H9 (cell line): ENCODE results near the gene PDZD8. TPM values are rescaled to one million over a fixed set of nuclear protein-coding genes. Genes with fewer than 3 reads are reported as not detected.

Source experiments
- DNase-seq: peaks from one replicate; pipeline ENCODE4 v3.0.0-alpha.2; 2017
- H2AFZ ChIP-seq: one replicate; pipeline ENCODE4 v1.6.1; 2013; ENCODE audit warnings: mild to moderate bottlenecking, low read length, control low read depth, moderate library complexity
- H2AK5ac ChIP-seq: 2 replicates; pipeline ENCODE4 v1.6.1; 2013; ENCODE audit warnings: low read length, control low read depth, mixed read lengths; ENCODE audit not compliant: insufficient read length
- H2BK120ac ChIP-seq: one replicate; pipeline ENCODE4 v1.6.1; 2013; ENCODE audit warnings: low read depth, mild to moderate bottlenecking, low read length, control low read depth, inconsistent platforms; ENCODE audit not compliant: poor library complexity, severe bottlenecking
- H2BK12ac ChIP-seq: 2 replicates; pipeline ENCODE4 v1.6.1; 2013; ENCODE audit warnings: low read length, control low read depth, mixed read lengths, low read depth; ENCODE audit not compliant: insufficient read length
- H2BK15ac ChIP-seq: 2 replicates; pipeline ENCODE4 v1.6.1; 2013; ENCODE audit warnings: low read depth, low read length, control low read depth
- H2BK20ac ChIP-seq: one replicate; pipeline ENCODE4 v1.6.1; 2013; ENCODE audit warnings: low read depth, mild to moderate bottlenecking, low read length, control low read depth, inconsistent platforms; ENCODE audit not compliant: poor library complexity, severe bottlenecking
- H2BK5ac ChIP-seq: 2 replicates; pipeline ENCODE4 v1.6.1; 2013; ENCODE audit warnings: low read length, control low read depth, mixed read lengths; ENCODE audit not compliant: insufficient read length
- H3K14ac ChIP-seq: 2 replicates; pipeline ENCODE4 v1.6.1; 2013; ENCODE audit warnings: low read length, control low read depth; ENCODE audit not compliant: insufficient read depth
- H3K18ac ChIP-seq: 2 replicates; pipeline ENCODE4 v1.6.1; 2013; ENCODE audit warnings: low read depth, mild to moderate bottlenecking, mixed read lengths, low read length, control low read depth; ENCODE audit not compliant: insufficient read length
- H3K23ac ChIP-seq: 2 replicates; pipeline ENCODE4 v1.6.1; 2013; ENCODE audit warnings: low read length, control low read depth, mixed read lengths, low read depth; ENCODE audit not compliant: insufficient read length
- H3K23me2 ChIP-seq: 2 replicates; pipeline ENCODE4 v1.6.1; 2013; ENCODE audit warnings: low read depth, mild to moderate bottlenecking, mixed read lengths, low read length, control low read depth; ENCODE audit not compliant: insufficient read length, poor library complexity, severe bottlenecking
- H3K27ac ChIP-seq: 2 replicates; pipeline ENCODE4 v1.5.1; 2013; ENCODE audit warnings: low read length, control low read depth, mixed read lengths, low read depth; ENCODE audit not compliant: insufficient read length
- H3K27me3 ChIP-seq: 2 replicates; pipeline ENCODE4 v1.6.1; 2013; ENCODE audit warnings: low read length, control low read depth, inconsistent platforms; ENCODE audit not compliant: insufficient read depth
- H3K4ac ChIP-seq: 2 replicates; pipeline ENCODE4 v1.6.1; 2013; ENCODE audit warnings: low read depth, mild to moderate bottlenecking, control low read depth, inconsistent platforms, low read length, moderate library complexity
- H3K4me1 ChIP-seq: 2 replicates; pipeline ENCODE4 v1.6.1; 2013; ENCODE audit warnings: low read length, control low read depth, inconsistent platforms; ENCODE audit not compliant: insufficient read depth
- H3K4me2 ChIP-seq: 2 replicates; pipeline ENCODE4 v1.6.1; 2013; ENCODE audit warnings: low read length, control low read depth, mixed read lengths; ENCODE audit not compliant: insufficient read length, insufficient read depth
- H3K56ac ChIP-seq: 2 replicates; pipeline ENCODE4 v1.6.1; 2013; ENCODE audit warnings: low read depth, mild to moderate bottlenecking, mixed read lengths, low read length, control low read depth; ENCODE audit not compliant: insufficient read length
- H3K79me1 ChIP-seq: 2 replicates; pipeline ENCODE4 v1.6.1; 2013; ENCODE audit warnings: low read depth, mild to moderate bottlenecking, moderate library complexity, low read length, control low read depth, inconsistent platforms; ENCODE audit not compliant: insufficient read depth, poor library complexity, severe bottlenecking
- H3K79me2 ChIP-seq: 2 replicates; pipeline ENCODE4 v1.6.1; 2013; ENCODE audit warnings: low read length, control low read depth, inconsistent platforms; ENCODE audit not compliant: insufficient read depth
- H3K9ac ChIP-seq: 2 replicates; pipeline ENCODE4 v1.6.1; 2013; ENCODE audit warnings: low read length, control low read depth, mixed read lengths; ENCODE audit not compliant: insufficient read length; ENCODE audit errors: extremely low read depth
- H3K9me3 ChIP-seq: one replicate; pipeline ENCODE4 v1.6.1; 2013; ENCODE audit warnings: low read depth, low read length, inconsistent platforms; ENCODE audit not compliant: control insufficient read depth
- H3T11ph ChIP-seq: one replicate; pipeline ENCODE4 v1.6.1; 2013; ENCODE audit warnings: mild to moderate bottlenecking, low read length, control low read depth, inconsistent platforms
- H4K20me1 ChIP-seq: one replicate; pipeline ENCODE4 v1.6.1; 2013; ENCODE audit not compliant: control insufficient read depth, insufficient read length, insufficient read depth
- H4K5ac ChIP-seq: 2 replicates; pipeline ENCODE4 v1.6.1; 2013; ENCODE audit warnings: low read depth, mild to moderate bottlenecking, mixed read lengths, low read length, control low read depth; ENCODE audit not compliant: insufficient read length
- H4K8ac ChIP-seq: replicated peaks from 2 replicates; pipeline ENCODE4 v1.6.1; 2013; ENCODE audit warnings: low read length, control low read depth, mixed read lengths, low read depth; ENCODE audit not compliant: insufficient read length
- H4K91ac ChIP-seq: 2 replicates; pipeline ENCODE4 v1.6.1; 2013; ENCODE audit warnings: low read depth, mild to moderate bottlenecking, moderate library complexity, mixed read lengths, low read length, control low read depth; ENCODE audit not compliant: insufficient read length
- H3K27ac Mint-ChIP-seq, 3 experiments: 2 replicates in 2 of 3; 3 replicates in 1 of 3; pipeline ENCODE4 v1.8.0; 2020 to 2021; ENCODE audit warnings: mixed read lengths in 3 of 3, mild to moderate bottlenecking in 1 of 3, moderate library complexity in 1 of 3
- H3K27me3 Mint-ChIP-seq: 2 replicates; pipeline ENCODE4 v1.8.0; 2021; ENCODE audit warnings: low read depth, mild to moderate bottlenecking, moderate library complexity, mixed read lengths
- H3K36me3 Mint-ChIP-seq, 3 experiments: 2 replicates in 2 of 3; 3 replicates in 1 of 3; pipeline ENCODE4 v1.8.0; 2020 to 2021; ENCODE audit warnings: low read depth in 3 of 3, mixed read lengths in 3 of 3; ENCODE audit not compliant: insufficient read depth in 1 of 3
- H3K4me1 Mint-ChIP-seq, 2 experiments: 2 replicates each; pipeline ENCODE4 v1.8.0; 2020; ENCODE audit warnings: mixed read lengths in 2 of 2
- H3K4me3 Mint-ChIP-seq, 2 experiments: 2 replicates in 1 of 2; 3 replicates in 1 of 2; pipeline ENCODE4 v1.8.0; 2020 to 2021; ENCODE audit warnings: mild to moderate bottlenecking in 2 of 2, mixed read lengths in 2 of 2, moderate library complexity in 1 of 2
- H3K9me3 Mint-ChIP-seq, 2 experiments: 2 replicates in 1 of 2; 3 replicates in 1 of 2; pipeline ENCODE4 v1.8.0; 2020; ENCODE audit warnings: mild to moderate bottlenecking in 2 of 2, mixed read lengths in 2 of 2, moderate library complexity in 1 of 2
- WGBS: extraction: QIAGEN DNeasy Blood & Tissue Kit; methylation state at CpG from one replicate; pipeline ENCODE4 v1.1.7; 2013; ENCODE audit warnings: missing lambda C conversion rate, low lambda C conversion rate, mixed read lengths; ENCODE audit not compliant: insufficient read length; ENCODE audit errors: extremely low coverage; 5-methylcytosine and 5-hydroxymethylcytosine counted together
- total RNA-seq: library from RNA; stranded (reverse); gene quantifications from 2 replicates; pipeline ENCODE4 v1.2.1, GENCODE V29; 2021
- TF ChIP-seq, protein P1 (sequence below): fragments of 200-600 bp; sonication (generic); conservative IDR thresholded peaks from 3 replicates; pipeline ENCODE4 v1.8.0; 2021; ENCODE audit warnings: antibody characterized with exemption, mild to moderate bottlenecking

PDZD8 gene
- total RNA-seq, 1 experiment from 2014 or later = 38.2 TPM

GRCh38 chr10:117363028-117363427, 12.2 kb downstream of the PDZD8 start:
- Histone ChIP-seq H3K4me2 (no peak overlapping the region), H2BK12ac (no peak overlapping the region), H3K56ac (no peak overlapping the region), H3K27ac (no peak overlapping the region), H4K5ac (no peak overlapping the region), H3T11ph (no peak overlapping the region), H3K18ac (no peak overlapping the region), H3K23ac (no peak overlapping the region), H3K9ac (no peak overlapping the region), H2BK120ac (no peak overlapping the region), H4K91ac (no peak overlapping the region), H3K14ac (no peak overlapping the region), H3K4me1 (no peaks in the 10 kb centered on the region; the same call in 1 of the 2 replicates), H2BK20ac (no peak overlapping the region), H3K79me1 (peaks cover 8% of the 10 kb centered on the region), H3K23me2 (no peaks in the 10 kb centered on the region), H4K20me1 (no peaks in the 10 kb centered on the region), H4K8ac (no peak overlapping the region), H2BK5ac (no peak overlapping the region), H2AK5ac (no peak overlapping the region), H3K27me3 (no peaks in the 10 kb centered on the region), H3K79me2 (peaks cover 18% of the 10 kb centered on the region; the same call in 1 of the 2 replicates), H2BK15ac (no peak overlapping the region), H3K4ac (no peak overlapping the region), H3K9me3 (no peaks in the 10 kb centered on the region), H2AFZ (no peak overlapping the region)
- Mint-ChIP-seq H3K4me3 (no peak overlapping the region), H3K27ac (no peak overlapping the region), H3K4me1 (peaks cover 25 to 33% of the 10 kb centered on the region in 2 experiments), H3K27me3 (no peaks in the 10 kb centered on the region), H3K36me3 (peaks cover 0 to 2% (median 2%) of the 10 kb centered on the region in 3 experiments; a peak in 2 of 7 replicates), H3K9me3 (no peaks in the 10 kb centered on the region)
- WGBS = no CpG with 5 or more reads among the region's 2 CpGs
- TF ChIP-seq, protein P1, sequence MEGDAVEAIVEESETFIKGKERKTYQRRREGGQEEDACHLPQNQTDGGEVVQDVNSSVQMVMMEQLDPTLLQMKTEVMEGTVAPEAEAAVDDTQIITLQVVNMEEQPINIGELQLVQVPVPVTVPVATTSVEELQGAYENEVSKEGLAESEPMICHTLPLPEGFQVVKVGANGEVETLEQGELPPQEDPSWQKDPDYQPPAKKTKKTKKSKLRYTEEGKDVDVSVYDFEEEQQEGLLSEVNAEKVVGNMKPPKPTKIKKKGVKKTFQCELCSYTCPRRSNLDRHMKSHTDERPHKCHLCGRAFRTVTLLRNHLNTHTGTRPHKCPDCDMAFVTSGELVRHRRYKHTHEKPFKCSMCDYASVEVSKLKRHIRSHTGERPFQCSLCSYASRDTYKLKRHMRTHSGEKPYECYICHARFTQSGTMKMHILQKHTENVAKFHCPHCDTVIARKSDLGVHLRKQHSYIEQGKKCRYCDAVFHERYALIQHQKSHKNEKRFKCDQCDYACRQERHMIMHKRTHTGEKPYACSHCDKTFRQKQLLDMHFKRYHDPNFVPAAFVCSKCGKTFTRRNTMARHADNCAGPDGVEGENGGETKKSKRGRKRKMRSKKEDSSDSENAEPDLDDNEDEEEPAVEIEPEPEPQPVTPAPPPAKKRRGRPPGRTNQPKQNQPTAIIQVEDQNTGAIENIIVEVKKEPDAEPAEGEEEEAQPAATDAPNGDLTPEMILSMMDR = no peak
- DNase-seq = no peak
